ENCODE results near the gene ZNHIT2. TPM values are rescaled to one million over a fixed set of nuclear protein-coding genes. Genes with fewer than 3 reads are reported as not detected.

The ZNHIT2 gene
- total RNA-seq, 1 donor from 2014 or later, result 7.5 TPM

GRCh38 chr11:65132988-65133700, 15.6 kb upstream of the ZNHIT2 start:
- no peak for TF ChIP-seq CTCF (IDR thresholded peaks at IDR 0.05)
- H3K4me1 ChIP-seq, result peaks cover 24% of the 10 kb centered on the region
- H3K9me3 ChIP-seq, result no peaks in the 10 kb centered on the region
- peak; percentile 42 for ATAC-seq
- no peaks in the 10 kb centered on the region for H3K27me3 ChIP-seq
- H3K36me3 ChIP-seq, result peaks cover 47% of the 10 kb centered on the region
- H3K27ac ChIP-seq, result peak overlapping the region; percentile 100
- intact Hi-C loops (cut with DNase I), result no loop called here
- H3K4me3 ChIP-seq, result peak overlapping the region; percentile 95
- DNase-seq, result peak; percentile 87

GRCh38 chr11:65132238-65132987, 14.9 kb upstream of the ZNHIT2 start:
- Histone ChIP-seq H3K4me3 (peak overlapping the region; percentile 95), H3K9me3 (no peaks in the 10 kb centered on the region), H3K27ac (peak overlapping the region; percentile 1), H3K36me3 (peaks cover 54% of the 10 kb centered on the region), H3K27me3 (no peaks in the 10 kb centered on the region), H3K4me1 (peaks cover 24% of the 10 kb centered on the region)
- intact Hi-C loops (cut with DNase I), result no loop called here
- ATAC-seq, result no peak
- DNase-seq, result no peak
- no peak for TF ChIP-seq CTCF (IDR thresholded peaks at IDR 0.05)

DNA sequence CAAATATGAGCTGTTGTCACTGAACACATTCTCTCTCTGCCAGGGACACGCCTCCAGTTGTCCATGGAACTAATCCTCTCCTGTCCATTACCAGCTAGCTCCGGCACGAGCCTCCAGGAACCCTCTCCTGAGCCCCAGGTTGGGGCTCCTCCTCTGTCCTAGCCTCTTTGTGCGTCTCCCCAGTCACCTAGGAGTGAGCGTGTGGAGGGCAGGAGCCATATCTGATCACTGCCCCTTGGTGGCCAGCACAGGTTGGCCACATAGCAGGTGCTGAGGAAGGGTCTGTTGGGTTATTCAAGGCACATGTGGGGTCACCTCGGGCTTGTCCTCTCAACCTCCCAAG, 14.4 kb upstream of the ZNHIT2 start:
- H3K36me3 ChIP-seq, result peaks cover 60% of the 10 kb centered on the region
- DNase-seq (no peak), ATAC-seq (no peak)
- H3K4me1 ChIP-seq, result peaks cover 24% of the 10 kb centered on the region
- intact Hi-C loops (cut with DNase I), result no loop called here
- H3K27ac ChIP-seq, result no peak overlapping the region
- H3K9me3 ChIP-seq, result no peaks in the 10 kb centered on the region
- H3K4me3 ChIP-seq, result no peak overlapping the region
- no peaks in the 10 kb centered on the region for H3K27me3 ChIP-seq
- no peak for TF ChIP-seq CTCF (IDR thresholded peaks at IDR 0.05)

DNA sequence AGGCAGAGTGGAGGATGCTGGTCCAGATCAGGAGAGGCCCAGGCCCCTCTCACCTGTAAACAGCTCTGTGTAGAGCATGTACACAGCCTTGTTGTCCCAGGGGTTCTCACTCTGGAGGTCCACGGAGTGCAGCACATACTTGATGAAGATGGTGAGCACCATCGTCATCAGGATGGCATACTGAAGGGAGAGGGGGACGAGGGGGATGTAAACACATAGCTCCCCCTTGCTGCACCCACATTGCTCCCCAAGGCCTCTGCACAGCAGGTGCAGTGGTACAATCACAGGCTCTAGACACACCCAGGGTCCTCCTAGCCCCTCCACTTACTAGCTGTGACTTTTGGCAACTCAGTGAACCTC, 13.9 kb upstream of the ZNHIT2 start:
- Histone ChIP-seq H3K9me3 (no peaks in the 10 kb centered on the region), H3K27me3 (no peaks in the 10 kb centered on the region), H3K4me3 (no peak overlapping the region), H3K36me3 (peaks cover 65% of the 10 kb centered on the region), H3K27ac (no peak overlapping the region), H3K4me1 (peaks cover 24% of the 10 kb centered on the region)
- ATAC-seq, result no peak
- intact Hi-C loops (cut with DNase I), result no loop called here
- TF ChIP-seq CTCF (IDR thresholded peaks at IDR 0.05), result no peak
- DNase-seq, result no peak

DNA sequence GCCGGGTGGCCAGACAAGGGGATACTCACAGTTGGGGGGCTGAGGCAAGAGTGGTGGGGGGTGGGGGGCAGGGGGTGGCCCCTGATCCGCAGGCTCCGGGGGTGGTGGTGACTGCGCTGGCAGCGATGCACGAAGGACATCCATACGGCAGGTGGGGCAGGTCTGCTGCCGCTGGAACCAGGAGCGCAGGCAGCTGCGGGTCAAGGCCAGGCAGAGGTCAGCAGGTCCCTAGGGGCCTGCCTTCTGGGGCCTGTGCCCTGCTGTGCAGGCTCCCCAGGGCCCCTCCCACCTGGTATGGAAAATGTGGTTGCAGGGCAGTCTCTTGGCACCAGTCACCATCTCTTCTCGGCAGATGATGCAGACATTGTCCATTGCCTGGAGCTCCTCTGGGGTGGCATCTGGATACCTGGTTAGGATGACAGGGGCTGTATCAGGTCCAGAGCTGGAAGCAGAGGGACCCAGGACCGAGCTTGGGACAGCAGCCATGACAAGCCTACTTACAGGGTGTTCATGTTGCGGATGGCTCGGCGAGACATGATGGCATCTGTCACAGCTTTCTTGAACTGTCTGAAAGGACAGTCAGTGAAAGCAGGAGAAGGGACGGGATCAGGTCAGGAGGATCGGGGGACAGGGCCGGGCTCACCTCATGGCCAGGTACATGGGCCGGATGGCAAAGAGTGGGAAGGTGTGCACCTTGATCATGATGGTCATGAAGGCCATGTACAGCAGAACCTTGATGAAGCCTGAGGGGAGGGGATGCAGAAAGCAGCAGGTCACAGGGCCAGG, 13.3 kb upstream of the ZNHIT2 start:
- Histone ChIP-seq H3K4me1 (peaks cover 22% of the 10 kb centered on the region), H3K27me3 (no peaks in the 10 kb centered on the region), H3K36me3 (peaks cover 70% of the 10 kb centered on the region), H3K4me3 (no peak overlapping the region), H3K27ac (no peak overlapping the region), H3K9me3 (no peaks in the 10 kb centered on the region)
- ATAC-seq, result no peak
- intact Hi-C loops (cut with DNase I), result no loop called here
- no peak for TF ChIP-seq CTCF (IDR thresholded peaks at IDR 0.05)
- peak; percentile 52 for DNase-seq
